LNCaP clone FGC (cell line): Measurements from ENCODE around the gene ADH4.
"Not testable (repeated sequence)": the region's sequence is repeated elsewhere in the genome, so short reads cannot be mapped to it uniquely, and the experiment has no call there.

Experiments used
- DNase-seq: peaks from one replicate; pipeline ENCODE4 v3.0.0-alpha.2; 2011; ENCODE audit warnings: low read depth
- H3K4me3 ChIP-seq: 2 replicates; pipeline ENCODE4 v1.5.1; 2011; ENCODE audit warnings: mild to moderate bottlenecking, low read depth, low read length, control low read depth
- TF ChIP-seq, protein P1 (sequence below): IDR thresholded peaks from 2 replicates; pipeline ENCODE4 v1.5.1; 2012; ENCODE audit warnings: mild to moderate bottlenecking; ENCODE audit not compliant: control insufficient read depth, insufficient read depth; ENCODE audit errors: extremely low read depth

Gene ADH4

GRCh38 chr4:99135541-99136162, 8.4 kb downstream of the ADH4 start:
- H3K4me3 ChIP-seq = no peak overlapping the region
- no peak for DNase-seq
- TF ChIP-seq, protein P1, sequence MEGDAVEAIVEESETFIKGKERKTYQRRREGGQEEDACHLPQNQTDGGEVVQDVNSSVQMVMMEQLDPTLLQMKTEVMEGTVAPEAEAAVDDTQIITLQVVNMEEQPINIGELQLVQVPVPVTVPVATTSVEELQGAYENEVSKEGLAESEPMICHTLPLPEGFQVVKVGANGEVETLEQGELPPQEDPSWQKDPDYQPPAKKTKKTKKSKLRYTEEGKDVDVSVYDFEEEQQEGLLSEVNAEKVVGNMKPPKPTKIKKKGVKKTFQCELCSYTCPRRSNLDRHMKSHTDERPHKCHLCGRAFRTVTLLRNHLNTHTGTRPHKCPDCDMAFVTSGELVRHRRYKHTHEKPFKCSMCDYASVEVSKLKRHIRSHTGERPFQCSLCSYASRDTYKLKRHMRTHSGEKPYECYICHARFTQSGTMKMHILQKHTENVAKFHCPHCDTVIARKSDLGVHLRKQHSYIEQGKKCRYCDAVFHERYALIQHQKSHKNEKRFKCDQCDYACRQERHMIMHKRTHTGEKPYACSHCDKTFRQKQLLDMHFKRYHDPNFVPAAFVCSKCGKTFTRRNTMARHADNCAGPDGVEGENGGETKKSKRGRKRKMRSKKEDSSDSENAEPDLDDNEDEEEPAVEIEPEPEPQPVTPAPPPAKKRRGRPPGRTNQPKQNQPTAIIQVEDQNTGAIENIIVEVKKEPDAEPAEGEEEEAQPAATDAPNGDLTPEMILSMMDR = no peak

DNA sequence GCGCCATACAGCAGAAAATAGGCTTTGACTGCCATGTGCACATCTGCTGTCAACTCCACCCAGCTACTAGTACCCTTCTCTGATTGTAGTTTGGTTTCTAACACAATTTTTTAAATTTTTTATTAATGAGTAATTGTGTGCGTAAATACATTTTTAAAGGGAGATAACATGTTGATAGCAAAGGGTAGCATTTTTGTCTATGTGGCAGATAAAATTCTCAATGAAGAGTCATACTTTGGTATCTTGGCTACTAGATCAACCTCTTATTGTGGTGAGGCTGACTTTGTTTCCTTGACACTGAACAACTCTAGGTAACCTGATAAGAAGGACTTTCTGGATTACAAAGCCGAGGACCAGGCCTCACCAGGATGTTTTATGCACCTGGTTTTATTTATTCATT, 9.5 kb downstream of the ADH4 start:
- DNase-seq = no peak
- TF ChIP-seq, protein P1 = no peak
- H3K4me3 ChIP-seq = no peak overlapping the region

GRCh38 chr4:99131378-99131777, 12.7 kb downstream of the ADH4 start:
- DNase-seq = no peak
- no peak overlapping the region for H3K4me3 ChIP-seq
- TF ChIP-seq, protein P1 = no peak

DNA sequence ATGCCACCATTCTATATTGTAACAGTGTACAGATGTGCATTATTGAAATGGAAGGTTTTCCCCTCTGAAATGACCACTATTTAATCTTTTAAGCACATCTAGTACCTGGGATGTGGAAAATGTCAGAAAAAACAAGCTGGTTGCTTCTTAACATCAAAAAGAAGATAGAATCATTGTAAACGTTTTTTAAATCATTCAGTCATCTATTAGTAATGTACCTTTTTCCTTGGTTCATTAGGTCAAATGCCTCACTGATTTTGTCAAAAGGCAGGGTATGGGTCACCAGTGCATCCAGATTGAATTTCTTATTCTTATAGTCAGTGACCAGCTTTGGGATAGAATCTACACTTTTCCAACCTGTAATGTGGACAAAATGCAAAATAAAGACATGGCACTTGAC, 17.7 kb downstream of the ADH4 start:
- DNase-seq = no peak
- TF ChIP-seq, protein P1 = no peak
- no peak overlapping the region for H3K4me3 ChIP-seq

- TF ChIP-seq, protein P1 = no peak
- no peak for DNase-seq
- H3K4me3 ChIP-seq = no peak overlapping the region
Measured at GRCh38 chr4:99121008-99121407, 23.1 kb downstream of the ADH4 start.

GRCh38 chr4:99120501-99120900, 23.6 kb downstream of the ADH4 start:
- TF ChIP-seq, protein P1 = no peak

DNA sequence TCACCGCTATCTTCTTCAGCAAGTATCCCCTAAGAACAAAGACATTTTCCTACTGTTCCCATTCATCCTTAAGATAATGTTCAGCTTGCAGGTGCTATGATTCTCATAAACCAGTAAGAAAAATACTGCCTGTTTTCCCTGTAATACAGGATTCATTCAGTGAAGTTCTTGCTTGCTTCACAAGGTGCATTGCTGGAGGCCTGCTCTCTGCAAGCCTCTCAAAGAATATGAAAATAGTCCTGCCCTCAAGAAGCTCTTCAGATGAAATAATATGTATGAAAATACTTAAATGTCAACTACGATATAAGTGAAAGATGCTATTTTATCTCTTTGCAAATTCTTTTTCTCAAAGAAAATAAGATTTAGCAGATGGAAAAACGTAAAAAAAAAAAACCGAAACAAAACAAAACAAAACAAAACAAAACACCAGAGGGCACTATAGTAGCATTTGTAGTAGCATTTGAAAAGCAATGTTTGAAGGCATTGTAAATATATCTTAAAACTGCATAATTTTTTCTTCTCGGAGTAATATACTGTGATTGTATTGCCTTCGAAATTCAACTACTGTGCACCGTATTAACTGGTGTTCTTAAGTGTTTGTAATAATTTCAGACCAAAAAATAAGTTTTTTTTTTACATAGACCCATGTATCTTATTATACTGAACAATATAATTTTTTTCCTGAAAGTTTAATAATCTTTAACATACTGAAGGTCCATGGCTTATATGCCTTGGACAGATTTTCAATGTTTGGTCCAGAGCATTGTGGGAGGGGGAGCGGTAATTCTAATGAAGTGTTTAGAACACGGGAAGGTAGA, 26.0 kb downstream of the ADH4 start:
- TF ChIP-seq, protein P1 = no peak
- no peak for DNase-seq
- H3K4me3 ChIP-seq = no peak overlapping the region

More at GRCh38 chr4:99120501-99120900, 23.6 kb downstream of the ADH4 start:
- no peak for DNase-seq
- H3K4me3 ChIP-seq = no peak overlapping the region

DNA sequence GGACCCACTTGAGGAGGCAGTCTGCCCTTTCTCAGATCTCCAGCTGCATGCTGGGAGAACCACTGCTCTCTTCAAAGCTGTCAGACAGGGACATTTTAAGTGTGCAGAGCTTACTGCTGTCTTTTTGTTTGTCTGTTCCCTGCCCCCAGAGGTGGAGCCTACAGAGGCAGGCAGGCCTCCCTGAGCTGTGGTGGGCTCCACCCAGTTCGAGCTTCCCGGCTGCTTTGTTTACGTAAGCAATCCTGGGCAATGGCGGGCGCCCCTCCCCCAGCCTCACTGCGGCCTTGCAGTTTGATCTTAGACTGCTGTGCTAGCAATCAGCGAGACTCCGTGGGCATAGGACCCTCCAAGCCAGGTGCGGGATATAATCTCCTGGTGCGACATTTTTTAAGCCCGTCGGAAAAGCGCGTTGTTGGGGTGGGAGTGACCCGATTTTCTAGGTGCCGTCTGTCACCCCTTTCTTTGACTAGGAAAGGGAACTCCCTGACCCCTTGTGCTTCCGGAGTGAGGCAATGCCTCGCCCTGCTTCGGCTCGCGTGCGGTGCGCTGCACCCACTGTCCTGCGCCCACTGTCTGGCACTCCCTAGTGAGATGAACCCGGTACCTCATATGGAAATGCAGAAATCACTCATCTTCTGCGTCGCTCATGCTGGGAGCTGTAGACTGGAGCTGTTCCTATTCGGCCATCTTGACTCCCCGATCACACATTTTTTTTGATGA, 26.8 kb downstream of the ADH4 start:
- not testable (repeated sequence) for H3K4me3 ChIP-seq, DNase-seq

DNA sequence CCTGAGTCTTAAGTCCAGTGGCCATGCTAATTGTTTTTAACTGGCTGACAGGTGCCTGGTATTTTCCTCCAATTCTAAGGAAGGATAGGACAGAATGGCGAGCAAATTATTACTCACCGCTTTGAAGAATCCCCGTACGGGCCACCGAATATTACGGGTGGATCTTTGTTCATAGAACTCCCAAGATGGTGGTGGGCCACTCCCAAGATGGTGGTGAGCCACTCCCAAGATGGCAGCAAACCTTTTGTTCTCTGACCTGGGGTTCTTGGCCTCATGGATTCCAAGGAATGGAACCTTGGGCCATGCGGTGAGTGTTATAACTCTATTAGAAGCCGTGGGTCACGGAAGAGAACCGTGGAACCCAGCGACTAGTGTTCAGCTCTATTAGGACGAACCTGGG, 34.8 kb downstream of the ADH4 start:
- DNase-seq, H3K4me3 ChIP-seq: not testable (repeated sequence)
